Vagina (tissue), 2 donors: ENCODE measurements around the gene SENP3. TPM values are rescaled to one million over a fixed set of nuclear protein-coding genes. Genes with fewer than 3 reads are reported as not detected.

Experiments
- DNase-seq, 2 donors: peaks; one replicate each; pipeline ENCODE4 v3.0.0-alpha.2; 2017; ENCODE audit errors: extremely low spot score in 2 of 2
- H3K27ac ChIP-seq: fragments of 200-600 bp; sonication (generic); one replicate; pipeline ENCODE4 v1.5.1; 2019
- H3K27me3 ChIP-seq: fragments of 200-600 bp; sonication (generic); one replicate; pipeline ENCODE4 v1.5.1; 2019
- H3K36me3 ChIP-seq, 2 donors: fragments of 200-600 bp; sonication (generic); one replicate each; pipeline ENCODE4 v1.5.1; 2017 to 2019
- H3K4me1 ChIP-seq: fragments of 200-600 bp; sonication (generic); one replicate; pipeline ENCODE4 v1.5.1; 2019
- H3K4me3 ChIP-seq, 2 donors: fragments of 200-600 bp; sonication (generic); 1 replicate in 1 of 2; 2 replicates in 1 of 2; pipeline ENCODE4 v1.5.1; 2016 to 2019
- H3K9me3 ChIP-seq: fragments of 200-600 bp; sonication (generic); one replicate; pipeline ENCODE4 v1.5.1; 2019
- POLR2A ChIP-seq, 2 donors: fragments of 450-650 bp; IDR thresholded peaks; one replicate each; pipeline ENCODE4 v1.6.1; 2017; ENCODE audit warnings: antibody characterized with exemption in 2 of 2, mild to moderate bottlenecking in 2 of 2, moderate library complexity in 2 of 2
- POLR2AphosphoS5 ChIP-seq, 2 donors: sonication (generic); formaldehyde crosslinking; IDR thresholded peaks; one replicate each; pipeline ENCODE4 v1.9.0; 2017; ENCODE audit warnings: antibody characterized with exemption in 2 of 2, mild to moderate bottlenecking in 2 of 2, low read depth in 1 of 2; ENCODE audit not compliant: insufficient read depth in 1 of 2
- intact Hi-C: fragments of 100-400 bp; cut with DNase I; formaldehyde crosslinking; loops from one replicate; pipeline ENCODE4 v1.15.1; 2023
- total RNA-seq: library from RNA; depleted of rRNA; stranded (reverse); fragments of >200 nt; gene quantifications from one replicate; pipeline ENCODE4 v1.2.3, GENCODE V29; 2016
- TF ChIP-seq, protein P1 (sequence below), 3 experiments: fragments of 450-650 bp in 2 of 3; fragments of 200-600 bp in 1 of 3; sonication (generic) in 1 of 3; IDR thresholded peaks; one replicate each; pipeline ENCODE4 v1.5.1; 2017 to 2019; ENCODE audit warnings: antibody characterized with exemption in 3 of 3, mild to moderate bottlenecking in 2 of 3, moderate library complexity in 2 of 3

SENP3 gene
- total RNA-seq, 1 donor from 2014 or later, result 60.2 TPM

DNA sequence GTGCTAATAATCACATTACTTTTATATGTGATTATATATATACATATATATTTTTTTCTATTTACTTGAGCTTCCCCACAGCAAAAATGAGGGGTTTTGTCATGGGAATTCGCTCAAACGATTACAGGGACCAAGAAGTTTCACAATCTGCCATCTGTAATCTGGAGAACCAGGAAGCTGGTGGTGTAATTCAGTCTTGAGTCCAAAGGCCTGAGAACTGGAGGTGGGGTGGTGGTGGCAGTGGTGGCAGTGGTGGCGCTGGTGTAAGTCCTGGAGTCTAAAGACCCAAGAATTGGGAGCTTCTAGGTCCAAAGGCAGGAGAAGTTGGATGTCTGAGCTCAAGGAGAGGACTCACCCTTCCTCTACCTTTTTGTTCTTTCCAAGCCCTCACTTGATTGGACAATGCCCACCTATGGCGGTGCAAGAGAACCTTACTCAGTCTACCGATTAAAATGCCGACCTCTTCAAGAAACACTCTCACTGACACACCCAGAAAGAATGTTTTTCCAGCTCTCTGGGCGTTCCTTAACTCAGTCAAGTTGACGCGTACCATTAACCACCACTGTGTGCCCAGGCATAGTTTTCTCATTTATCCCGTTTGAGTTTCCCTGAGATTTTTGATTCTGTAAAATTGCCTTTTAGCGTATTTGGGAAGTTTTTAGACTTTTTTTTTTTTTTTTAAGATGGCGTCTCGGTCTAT is 45.7 kb upstream of the SENP3 start:
- H3K27me3 ChIP-seq, result no peaks in the 10 kb centered on the region
- peaks cover 0 to 35% of the 10 kb centered on the region in 2 donors for H3K36me3 ChIP-seq
- no peak overlapping the region for H3K27ac ChIP-seq
- TF ChIP-seq POLR2AphosphoS5 (IDR thresholded peaks at IDR 0.05; ENCODE audit: insufficient read depth in 1 of 2, low read depth in 1 of 2) (no peak), POLR2A (IDR thresholded peaks at IDR 0.05) (no peak)
- TF ChIP-seq, protein P1, sequence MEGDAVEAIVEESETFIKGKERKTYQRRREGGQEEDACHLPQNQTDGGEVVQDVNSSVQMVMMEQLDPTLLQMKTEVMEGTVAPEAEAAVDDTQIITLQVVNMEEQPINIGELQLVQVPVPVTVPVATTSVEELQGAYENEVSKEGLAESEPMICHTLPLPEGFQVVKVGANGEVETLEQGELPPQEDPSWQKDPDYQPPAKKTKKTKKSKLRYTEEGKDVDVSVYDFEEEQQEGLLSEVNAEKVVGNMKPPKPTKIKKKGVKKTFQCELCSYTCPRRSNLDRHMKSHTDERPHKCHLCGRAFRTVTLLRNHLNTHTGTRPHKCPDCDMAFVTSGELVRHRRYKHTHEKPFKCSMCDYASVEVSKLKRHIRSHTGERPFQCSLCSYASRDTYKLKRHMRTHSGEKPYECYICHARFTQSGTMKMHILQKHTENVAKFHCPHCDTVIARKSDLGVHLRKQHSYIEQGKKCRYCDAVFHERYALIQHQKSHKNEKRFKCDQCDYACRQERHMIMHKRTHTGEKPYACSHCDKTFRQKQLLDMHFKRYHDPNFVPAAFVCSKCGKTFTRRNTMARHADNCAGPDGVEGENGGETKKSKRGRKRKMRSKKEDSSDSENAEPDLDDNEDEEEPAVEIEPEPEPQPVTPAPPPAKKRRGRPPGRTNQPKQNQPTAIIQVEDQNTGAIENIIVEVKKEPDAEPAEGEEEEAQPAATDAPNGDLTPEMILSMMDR (IDR thresholded peaks at IDR 0.05), result no peak
- intact Hi-C loops, result loop anchor here (5.0 kb wide), 1 partner anchor 46 kb away; the partner anchor contains the start of gene SENP3
- H3K4me1 ChIP-seq, result peaks cover 5% of the 10 kb centered on the region
- no peak overlapping the region for H3K4me3 ChIP-seq
- H3K9me3 ChIP-seq, result no peaks in the 10 kb centered on the region
- no peak for DNase-seq

DNA sequence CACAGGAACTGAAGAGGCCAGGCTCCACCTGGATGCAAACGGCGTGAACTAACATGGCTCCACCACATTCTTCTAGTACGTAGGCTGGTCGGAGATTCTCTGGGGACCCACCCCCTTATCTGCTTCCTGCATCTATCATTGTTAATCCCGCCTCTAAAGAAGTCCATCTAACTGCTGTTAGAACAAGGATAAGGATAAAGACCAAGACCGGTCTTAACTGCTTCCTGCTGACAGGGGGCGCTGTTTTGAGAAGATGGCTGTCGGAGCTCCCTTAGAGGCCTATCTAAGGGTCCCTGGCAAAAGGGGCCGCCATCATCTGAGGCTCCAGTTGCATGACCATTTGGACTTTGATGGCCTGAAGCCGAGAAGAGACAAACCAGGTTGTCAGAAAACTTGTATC is 38.7 kb upstream of the SENP3 start:
- DNase-seq, result no peak
- Histone ChIP-seq H3K36me3 (no peaks in the 10 kb centered on the region), H3K9me3 (no peaks in the 10 kb centered on the region), H3K27me3 (no peaks in the 10 kb centered on the region), H3K27ac (no peak overlapping the region), H3K4me3 (no peak overlapping the region), H3K4me1 (no peaks in the 10 kb centered on the region)
- TF ChIP-seq POLR2A (IDR thresholded peaks at IDR 0.05) (no peak), POLR2AphosphoS5 (IDR thresholded peaks at IDR 0.05; ENCODE audit: insufficient read depth in 1 of 2, low read depth in 1 of 2) (no peak)
- TF ChIP-seq, protein P1 (IDR thresholded peaks at IDR 0.05), result no peak
- intact Hi-C loops, result no loop called here

DNA sequence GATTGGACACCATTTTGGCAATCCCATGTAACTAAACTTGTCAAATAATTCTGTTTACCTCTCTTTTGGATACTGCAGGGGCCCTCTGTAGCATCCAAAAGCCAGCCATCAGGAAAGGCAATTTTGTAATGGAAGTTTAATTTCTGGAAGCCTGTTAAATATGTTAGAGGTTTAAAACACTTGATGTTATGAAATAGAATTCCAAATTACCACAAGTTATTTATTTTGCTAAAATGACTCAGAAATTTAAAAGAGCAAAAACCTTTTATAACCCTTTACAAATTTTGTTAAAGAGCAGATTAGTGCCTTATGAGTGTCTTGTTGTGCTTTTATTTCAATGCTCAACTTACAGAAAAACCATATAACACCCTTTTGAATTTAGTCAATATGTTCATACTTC is 32.9 kb upstream of the SENP3 start:
- no peak for DNase-seq
- TF ChIP-seq POLR2AphosphoS5 (IDR thresholded peaks at IDR 0.05; ENCODE audit: insufficient read depth in 1 of 2, low read depth in 1 of 2), result no peak
- Histone ChIP-seq H3K9me3 (no peaks in the 10 kb centered on the region), H3K27me3 (no peaks in the 10 kb centered on the region), H3K4me1 (no peaks in the 10 kb centered on the region), H3K27ac (no peak overlapping the region), H3K4me3 (no peak overlapping the region), H3K36me3 (no peaks in the 10 kb centered on the region)
- intact Hi-C loops, result no loop called here

DNA sequence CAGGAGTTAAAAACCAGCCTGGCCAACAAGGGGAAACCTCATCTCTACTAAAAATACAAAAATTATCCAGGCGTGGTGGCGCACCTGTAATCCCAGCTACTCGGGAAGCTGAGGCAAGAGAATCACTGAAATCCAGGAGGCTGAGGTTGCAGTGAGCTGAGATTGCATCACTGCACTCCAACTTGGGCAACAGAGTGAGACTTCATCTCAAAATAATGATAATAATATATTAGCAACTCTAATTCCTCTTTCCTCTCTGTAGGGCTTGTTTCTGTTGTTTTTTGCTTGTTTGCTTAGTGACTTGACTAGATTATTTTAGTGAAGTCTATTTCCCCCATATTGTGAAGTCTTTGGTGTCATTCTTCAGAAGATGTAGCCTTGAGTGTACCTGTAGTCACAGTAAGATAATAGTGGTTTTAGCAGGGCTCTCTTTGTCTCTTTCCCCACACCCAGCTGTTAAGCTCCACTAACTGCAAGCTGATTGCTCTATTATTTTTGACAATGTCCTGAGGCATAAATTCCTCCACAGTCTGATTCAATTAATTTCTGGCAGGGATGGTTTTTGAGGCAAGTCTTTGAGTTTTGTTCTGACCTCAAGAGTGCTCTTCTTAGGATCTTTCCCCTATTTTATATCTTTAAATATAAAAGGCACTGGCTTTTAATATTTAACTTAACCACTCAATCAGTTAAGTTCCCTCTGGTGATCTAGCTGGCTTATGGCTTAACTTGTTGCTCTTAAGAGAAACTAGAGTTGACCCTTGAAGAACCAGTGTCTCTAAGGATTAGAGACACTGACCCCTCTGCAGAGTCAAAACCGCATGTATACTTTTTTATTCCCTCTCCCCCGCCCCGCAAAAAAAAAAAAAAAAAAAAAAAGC is 31.5 kb upstream of the SENP3 start:
- no peak for DNase-seq
- H3K9me3 ChIP-seq, result no peaks in the 10 kb centered on the region
- TF ChIP-seq POLR2A (IDR thresholded peaks at IDR 0.05) (no peak), POLR2AphosphoS5 (IDR thresholded peaks at IDR 0.05; ENCODE audit: insufficient read depth in 1 of 2, low read depth in 1 of 2) (no peak)
- TF ChIP-seq, protein P1 (IDR thresholded peaks at IDR 0.05), result no peak
- no peaks in the 10 kb centered on the region for H3K27me3 ChIP-seq
- H3K27ac ChIP-seq, result no peak overlapping the region
- H3K36me3 ChIP-seq, result no peaks in the 10 kb centered on the region
- no peaks in the 10 kb centered on the region for H3K4me1 ChIP-seq
- no peak overlapping the region for H3K4me3 ChIP-seq
- intact Hi-C loops, result no loop called here

DNA sequence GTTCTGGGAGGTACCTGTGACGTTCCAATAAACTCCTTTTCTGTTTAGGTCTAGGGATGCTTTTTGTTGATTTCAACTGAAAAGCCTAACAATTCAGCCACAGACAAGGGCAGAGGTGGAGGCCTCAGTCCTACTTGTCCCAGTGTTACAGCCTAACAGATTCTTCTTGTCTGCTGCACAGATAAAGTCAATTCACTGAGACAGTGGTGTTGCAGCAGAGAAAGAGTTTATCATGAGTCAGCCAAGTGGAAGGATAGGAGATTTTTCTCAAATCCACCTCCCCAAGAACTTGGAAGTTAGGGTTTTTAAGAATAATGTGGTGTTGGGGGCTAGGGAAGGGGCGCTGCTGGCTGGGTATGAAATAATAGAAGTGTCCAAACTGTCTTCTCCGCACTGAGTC is 23.7 kb upstream of the SENP3 start:
- Histone ChIP-seq H3K27ac (no peak overlapping the region), H3K36me3 (no peaks in the 10 kb centered on the region), H3K4me3 (no peak overlapping the region), H3K27me3 (no peaks in the 10 kb centered on the region), H3K9me3 (peaks cover 5% of the 10 kb centered on the region), H3K4me1 (no peaks in the 10 kb centered on the region)
- no peak for DNase-seq
- intact Hi-C loops, result no loop called here
- no peak for TF ChIP-seq POLR2A (IDR thresholded peaks at IDR 0.05)
- TF ChIP-seq, protein P1 (IDR thresholded peaks at IDR 0.05), result no peak
- TF ChIP-seq POLR2AphosphoS5 (IDR thresholded peaks at IDR 0.05; ENCODE audit: insufficient read depth in 1 of 2, low read depth in 1 of 2), result no peak
